Lung (tissue), 12 donors: ENCODE measurements around the gene MCM3AP. TPM values are rescaled to one million over a fixed set of nuclear protein-coding genes. Genes with fewer than 3 reads are reported as not detected.
A peak's percentile ranks its signal among the peaks of the same experiment; 100 is the strongest.

Experiments used
- ATAC-seq: fragments of 200-7000 bp; cut with Tn5 transposase; one replicate; pipeline ENCODE4 v1.9.1; 2020; ENCODE audit warnings: moderate number of reproducible peaks; ENCODE audit not compliant: insufficient read depth, low FRiP score
- DNase-seq, 3 donors: peaks; one replicate each; pipeline ENCODE4 v3.0.0-alpha.2; 2013 to 2017
- H3K27ac ChIP-seq, 2 donors: one replicate each; pipeline ENCODE4 v1.5.1; 2013; ENCODE audit warnings: mild to moderate bottlenecking in 2 of 2, moderate library complexity in 2 of 2, control low read depth in 1 of 2, inconsistent platforms in 1 of 2, low read depth in 1 of 2, low read length in 1 of 2
- H3K27me3 ChIP-seq, 3 donors: one replicate each; pipeline ENCODE4 v1.5.1; 2013; ENCODE audit warnings: low read length in 2 of 3; ENCODE audit not compliant: control insufficient read depth in 3 of 3, insufficient read depth in 3 of 3
- H3K36me3 ChIP-seq, 4 donors: one replicate each; pipeline ENCODE4 v1.5.1; 2013; ENCODE audit warnings: low read length in 4 of 4, mild to moderate bottlenecking in 1 of 4, moderate library complexity in 1 of 4; ENCODE audit not compliant: control insufficient read depth in 4 of 4, insufficient read depth in 4 of 4
- H3K4me1 ChIP-seq, 5 donors: one replicate each; pipeline ENCODE4 v1.5.1; 2013; ENCODE audit warnings: low read length in 5 of 5, mild to moderate bottlenecking in 2 of 5, moderate library complexity in 1 of 5; ENCODE audit not compliant: control insufficient read depth in 5 of 5, insufficient read depth in 5 of 5
- H3K4me3 ChIP-seq: one replicate; pipeline ENCODE4 v1.5.1; 2013; ENCODE audit warnings: mild to moderate bottlenecking, control low read depth, moderate library complexity
- H3K9ac ChIP-seq, 2 donors: one replicate each; pipeline ENCODE4 v1.5.1; 2013; ENCODE audit warnings: low read length in 2 of 2, control low read depth in 1 of 2; ENCODE audit not compliant: insufficient read depth in 1 of 2
- H3K9me3 ChIP-seq, 4 donors: one replicate each; pipeline ENCODE4 v1.5.1; 2013; ENCODE audit warnings: low read length in 3 of 4, mild to moderate bottlenecking in 1 of 4, moderate library complexity in 1 of 4; ENCODE audit not compliant: control insufficient read depth in 4 of 4, insufficient read depth in 3 of 4
- WGBS, 2 donors: extraction: QIAGEN DNeasy Blood & Tissue Kit; methylation state at CpG; one replicate each; pipeline ENCODE4 v1.1.7; 2013; 5-methylcytosine and 5-hydroxymethylcytosine counted together
- polyA plus RNA-seq, 2 donors: library from polyadenylated mRNA; stranded (reverse); fragments of 200-250 nt; gene quantifications; one replicate each; pipeline ENCODE4 v1.2.1, GENCODE V29; 2013
- total RNA-seq, 2 donors: library from RNA; depleted of rRNA in 1 of 2; stranded (reverse); fragments of >200 nt in 1 of 2; gene quantifications; one replicate each; pipeline ENCODE4 v1.2.1, GENCODE V29; 2014 to 2021
- TF ChIP-seq, protein P1 (sequence below): IDR thresholded peaks from 2 replicates; pipeline ENCODE4 v1.5.1; 2012; ENCODE audit warnings: mild to moderate bottlenecking; ENCODE audit errors: control extremely low read depth, extremely low read depth
- donor health status: control.
- donor health status: control.
- donor health status: Bipolar disorder and iron deficiency.
- donor health status: healthy.
- donor health status: DM: yes; HTN: yes; CAD: no.

Gene MCM3AP
- total and polyA plus RNA-seq, 4 donors = 40.7 to 114 (median 78.7) TPM

- Histone ChIP-seq H3K9ac (no peak overlapping the region), H3K27me3 (no peaks in the 10 kb centered on the region), H3K9me3 (no peaks in the 10 kb centered on the region), H3K4me3 (no peak overlapping the region), H3K4me1 (peaks cover 8 to 31% (median 15%) of the 10 kb centered on the region in 5 donors), H3K27ac (no peak overlapping the region), H3K36me3 (peaks cover 6 to 17% (median 15%) of the 10 kb centered on the region in 4 donors)
- TF ChIP-seq, protein P1, sequence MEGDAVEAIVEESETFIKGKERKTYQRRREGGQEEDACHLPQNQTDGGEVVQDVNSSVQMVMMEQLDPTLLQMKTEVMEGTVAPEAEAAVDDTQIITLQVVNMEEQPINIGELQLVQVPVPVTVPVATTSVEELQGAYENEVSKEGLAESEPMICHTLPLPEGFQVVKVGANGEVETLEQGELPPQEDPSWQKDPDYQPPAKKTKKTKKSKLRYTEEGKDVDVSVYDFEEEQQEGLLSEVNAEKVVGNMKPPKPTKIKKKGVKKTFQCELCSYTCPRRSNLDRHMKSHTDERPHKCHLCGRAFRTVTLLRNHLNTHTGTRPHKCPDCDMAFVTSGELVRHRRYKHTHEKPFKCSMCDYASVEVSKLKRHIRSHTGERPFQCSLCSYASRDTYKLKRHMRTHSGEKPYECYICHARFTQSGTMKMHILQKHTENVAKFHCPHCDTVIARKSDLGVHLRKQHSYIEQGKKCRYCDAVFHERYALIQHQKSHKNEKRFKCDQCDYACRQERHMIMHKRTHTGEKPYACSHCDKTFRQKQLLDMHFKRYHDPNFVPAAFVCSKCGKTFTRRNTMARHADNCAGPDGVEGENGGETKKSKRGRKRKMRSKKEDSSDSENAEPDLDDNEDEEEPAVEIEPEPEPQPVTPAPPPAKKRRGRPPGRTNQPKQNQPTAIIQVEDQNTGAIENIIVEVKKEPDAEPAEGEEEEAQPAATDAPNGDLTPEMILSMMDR = no peak
- ATAC-seq = no peak
- no peak for DNase-seq
- WGBS, 2 donors = 85 to 94% methylated on average over 10 of the region's 10 CpGs
Measured at GRCh38 chr21:46287541-46287940, 2.1 kb upstream of the MCM3AP start.

DNA sequence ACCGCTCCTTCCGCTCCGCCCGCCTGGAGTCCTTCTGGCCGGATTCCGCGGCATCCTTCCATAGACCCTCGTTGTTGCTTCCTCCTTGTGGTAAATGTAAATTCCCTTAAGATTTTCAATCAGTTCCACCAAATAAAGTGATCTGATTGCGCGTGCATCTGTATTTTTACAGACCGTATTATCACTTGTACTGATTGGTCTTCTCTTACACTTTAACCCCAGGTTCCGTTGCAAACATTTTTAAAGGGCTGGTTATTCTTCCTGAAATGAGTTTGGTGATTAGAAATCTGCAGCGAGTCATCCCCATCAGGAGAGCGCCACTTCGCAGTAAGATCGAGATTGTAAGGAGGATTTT, 1.2 kb upstream of the MCM3AP start:
- Histone ChIP-seq H3K4me3 (peak overlapping the region; percentile 32), H3K27ac (peak overlapping the region; percentile 94 to 96), H3K9ac (peak overlapping the region in 1 of 2 donors; percentile 83), H3K36me3 (peaks cover 6 to 14% (median 11%) of the 10 kb centered on the region in 4 donors), H3K27me3 (no peaks in the 10 kb centered on the region), H3K4me1 (peaks cover 11 to 31% (median 15%) of the 10 kb centered on the region in 5 donors), H3K9me3 (no peaks in the 10 kb centered on the region)
- WGBS, 2 donors = 1% methylated on average over 16 of the region's 16 CpGs
- DNase-seq = peak in 1 of 3 donors; percentile 91
- ATAC-seq = no peak
- TF ChIP-seq, protein P1 = no peak

GRCh38 chr21:46285761-46286647, 593 bp upstream of the MCM3AP start, which contains the start of gene YBEY:
Gene YBEY, plus strand, starts transcription at chr21:46286342. Its CDS starts 572 bp downstream, at chr21:46286914.
- Histone ChIP-seq H3K9ac (peak within 1 kb of the TSS; percentile 80 to 83), H3K36me3 (peaks cover 2 to 14% (median 8%) of the 10 kb centered on the region in 4 donors), H3K4me3 (peak within 1 kb of the TSS; percentile 85), H3K9me3 (no peaks in the 10 kb centered on the region), H3K4me1 (peaks cover 11 to 31% (median 18%) of the 10 kb centered on the region in 5 donors), H3K27ac (peak within 1 kb of the TSS; percentile 94 to 96), H3K27me3 (no peaks in the 10 kb centered on the region)
- TF ChIP-seq, protein P1 = peak; percentile 3
- DNase-seq (peak; percentile 93 to 96 (median 93)), ATAC-seq (peak; percentile 98)
- WGBS, 2 donors = 0 to 1% methylated on average over 90 to 105 of the region's 105 CpGs
